ENCODE data around the gene MTOR. TPM values are rescaled to one million over a fixed set of nuclear protein-coding genes. Genes with fewer than 3 reads are reported as not detected.

MTOR gene
- total and polyA plus RNA-seq, 10 of the 15 experiments (the other 5 are each of a cell fraction or from before 2014, with no cell fraction given), result 6.6 to 41.8 (median 29.8) TPM

- no peak for TF ChIP-seq SPI1 (IDR thresholded peaks at IDR 0.05; ENCODE audit: borderline replicate concordance, insufficient read depth, low read depth, low read length)
Observed at GRCh38 chr1:11071463-11072215, 190.7 kb downstream of the MTOR start (continued).

GRCh38 chr1:11070876-11071275 lies 191.5 kb downstream of the MTOR start:
- Histone ChIP-seq H3K79me2 (ENCODE audit: control insufficient read depth, insufficient read depth, low read length) (no peaks in the 10 kb centered on the region), H3K9ac (ENCODE audit: control insufficient read depth, insufficient read depth, low read length) (no peak overlapping the region), H3K9me3 (replicated peaks; ENCODE audit: control insufficient read depth, insufficient read depth, low read length) (no peaks in the 10 kb centered on the region), H3K4me1 (ENCODE audit: control insufficient read depth, insufficient read depth, low read length) (peaks cover 13% of the 10 kb centered on the region), H4K20me1 (ENCODE audit: control insufficient read depth, insufficient read depth) (no peaks in the 10 kb centered on the region), H2AFZ (ENCODE audit: control insufficient read depth, low read depth, low read length) (no peak overlapping the region), H3K27me3 (replicated peaks in 1 of 2; ENCODE audit: control insufficient read depth in 2 of 2, insufficient read depth in 2 of 2, low read length in 1 of 2) (no peaks in the 10 kb centered on the region), H3K4me3 (no peak overlapping the region), H3K36me3 (ENCODE audit: control insufficient read depth in 2 of 2, insufficient read depth in 2 of 2, low read length in 1 of 2) (peaks cover 33 to 37% of the 10 kb centered on the region in 2 experiments), H3K27ac (ENCODE audit: control insufficient read depth, insufficient read depth) (no peak overlapping the region), H3K4me2 (ENCODE audit: control insufficient read depth, insufficient read depth) (no peak overlapping the region)
- CTCF ChIA-PET, result interaction anchor here (1.1 to 6.3 kb wide), 3 partner anchors 9 to 33 kb away, joined by 5 to 57 read pairs (median 8); partner anchors contain the start of gene SRM
- TSS peak; percentile 27 for BruUV-seq (replicated peaks)
- DNase-seq (ENCODE audit: low read depth, low spot score), result no peak
- no peak for TF ChIP-seq NRF1 (conservative IDR thresholded peaks at IDR 0.05; ENCODE audit: low read depth, low read length)
- no peak for TF ChIP-seq POLR2AphosphoS5 (IDR thresholded peaks at IDR 0.05; ENCODE audit: low read length)
- TF ChIP-seq ELK1 (IDR thresholded peaks at IDR 0.05; ENCODE audit: low read depth, low read length), result no peak
- no peak for TF ChIP-seq PBX3 (IDR thresholded peaks at IDR 0.05; ENCODE audit: insufficient replicate concordance, low read depth, low read length)
- TF ChIP-seq MLLT1 (IDR thresholded peaks at IDR 0.05), result no peak
- TF ChIP-seq SMAD1 (IDR thresholded peaks at IDR 0.05; ENCODE audit: low read depth, partially characterized antibody), result no peak
- TF ChIP-seq STAT3 (IDR thresholded peaks at IDR 0.05; ENCODE audit: low read depth, low read length), result no peak
- TF ChIP-seq STAT1 (conservative IDR thresholded peaks at IDR 0.05), result no peak
- no peak for TF ChIP-seq GATAD2B (conservative IDR thresholded peaks at IDR 0.05; ENCODE audit: low read depth)
- SMC1A ChIA-PET (ENCODE audit: uncharacterized antibody, unreplicated experiment), result interaction anchor here (1.3 to 2.7 kb wide), 3 partner anchors 9 to 34 kb away, joined by 3 to 11 read pairs (median 7); partner anchors contain the start of gene EXOSC10
- in situ Hi-C loops (cut with MboI), result no loop called here
- intact Hi-C loops (cut with micrococcal nuclease; ENCODE audit: unreplicated experiment), result no loop called here
- FAIRE-seq, result no peak
- POLR2A ChIA-PET, result interaction anchor here (0.9 to 1.1 kb wide), 2 partner anchors 10 to 108 kb away, joined by 3 read pairs; no protein-coding TSS in a partner anchor
- WGBS (ENCODE audit: insufficient coverage, insufficient replicate concordance, low lambda C conversion rate, missing lambda C conversion rate), result 98% methylated on average over 11 of the region's 11 CpGs
- RAD21 ChIA-PET (ENCODE audit: unreplicated experiment), result interaction anchor here (4.6 kb wide), 1 partner anchor 33 kb away, joined by 52 read pairs; no protein-coding TSS in a partner anchor
- no peak for ATAC-seq
